Endothelial cell of umbilical vein (primary cell): ENCODE results near the gene XRCC2.

Experiments
- POLR2A ChIP-seq: IDR thresholded peaks from 2 replicates; pipeline ENCODE4 v1.6.1; 2012; ENCODE audit warnings: low read depth, mild to moderate bottlenecking, control low read depth, low read length
- TF ChIP-seq, protein P1 (sequence below), 2 donors: IDR thresholded peaks; 1 replicate in 1 of 2; 2 replicates in 1 of 2; pipeline ENCODE4 v1.5.1; 2011; ENCODE audit warnings: low read length in 2 of 2, mild to moderate bottlenecking in 2 of 2, moderate library complexity in 2 of 2, control low read depth in 1 of 2, inconsistent platforms in 1 of 2, low read depth in 1 of 2; ENCODE audit not compliant: insufficient read depth in 1 of 2; ENCODE audit errors: extremely low read depth in 1 of 2

DNA sequence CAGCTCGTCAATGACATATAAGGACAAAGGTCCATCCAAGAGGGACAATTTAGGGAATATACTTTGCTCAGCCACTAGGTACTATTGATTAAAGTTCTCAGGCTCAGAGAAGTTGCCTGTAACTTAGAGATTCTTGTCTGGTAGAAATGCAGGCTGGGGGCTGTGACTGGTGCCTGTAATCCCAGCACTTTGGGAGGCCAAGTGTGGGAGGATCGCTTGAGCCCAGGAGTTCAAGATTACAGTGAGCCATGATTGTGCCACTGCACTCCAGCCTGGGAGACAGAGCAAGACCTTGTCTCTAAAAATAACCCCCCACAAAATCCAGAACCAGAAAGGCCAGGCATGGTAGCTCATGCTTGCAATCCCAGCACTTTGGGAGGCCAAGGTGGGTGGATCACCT lies 47.4 kb upstream of the XRCC2 start:
- TF ChIP-seq, protein P1, sequence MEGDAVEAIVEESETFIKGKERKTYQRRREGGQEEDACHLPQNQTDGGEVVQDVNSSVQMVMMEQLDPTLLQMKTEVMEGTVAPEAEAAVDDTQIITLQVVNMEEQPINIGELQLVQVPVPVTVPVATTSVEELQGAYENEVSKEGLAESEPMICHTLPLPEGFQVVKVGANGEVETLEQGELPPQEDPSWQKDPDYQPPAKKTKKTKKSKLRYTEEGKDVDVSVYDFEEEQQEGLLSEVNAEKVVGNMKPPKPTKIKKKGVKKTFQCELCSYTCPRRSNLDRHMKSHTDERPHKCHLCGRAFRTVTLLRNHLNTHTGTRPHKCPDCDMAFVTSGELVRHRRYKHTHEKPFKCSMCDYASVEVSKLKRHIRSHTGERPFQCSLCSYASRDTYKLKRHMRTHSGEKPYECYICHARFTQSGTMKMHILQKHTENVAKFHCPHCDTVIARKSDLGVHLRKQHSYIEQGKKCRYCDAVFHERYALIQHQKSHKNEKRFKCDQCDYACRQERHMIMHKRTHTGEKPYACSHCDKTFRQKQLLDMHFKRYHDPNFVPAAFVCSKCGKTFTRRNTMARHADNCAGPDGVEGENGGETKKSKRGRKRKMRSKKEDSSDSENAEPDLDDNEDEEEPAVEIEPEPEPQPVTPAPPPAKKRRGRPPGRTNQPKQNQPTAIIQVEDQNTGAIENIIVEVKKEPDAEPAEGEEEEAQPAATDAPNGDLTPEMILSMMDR (IDR thresholded peaks at IDR 0.05; ENCODE audit: extremely low read depth in 1 of 2, insufficient read depth in 1 of 2, low read depth in 1 of 2, low read length in 2 of 2), result no peak
- TF ChIP-seq POLR2A, result no peak
